H1 (cell line): Measurements from ENCODE around the gene CFAP53. TPM values are rescaled to one million over a fixed set of nuclear protein-coding genes. Genes with fewer than 3 reads are reported as not detected.

Experiments used
- CTCF ChIA-PET: fragments of 300-600 bp; sonication (Branson Sonifier 250); formaldehyde crosslinking; loops from one replicate; lab custom pipeline; 2021; ENCODE audit not compliant: partially characterized antibody; lab: Charles Lee
- POLR2A ChIA-PET: fragments of 300-600 bp; sonication (Branson Sonifier 250); formaldehyde crosslinking; loops from one replicate; lab custom pipeline; 2021; ENCODE audit warnings: inconsistent platforms; ENCODE audit not compliant: partially characterized antibody; lab: Charles Lee
- DNase-seq, 2 experiments: peaks; one replicate each; pipeline versions ENCODE4 v3.0.0 to v3.0.0-alpha.2; 2010 to 2022; ENCODE audit warnings: low spot score in 2 of 2, low read depth in 1 of 2, mixed read lengths in 1 of 2
- FAIRE-seq: peaks from 2 replicates; lab custom pipeline; 2011; peaks lifted over from hg19 to GRCh38; lab: Jason Lieb, UNC
- H2AFZ ChIP-seq: 2 replicates; pipeline ENCODE4 v1.8.1; 2012; ENCODE audit warnings: low read length, inconsistent platforms
- H2AK5ac ChIP-seq: 2 replicates; pipeline ENCODE4 v1.6.1; 2013; ENCODE audit warnings: low read depth, low read length
- H2BK120ac ChIP-seq: replicated peaks from 2 replicates; pipeline ENCODE3; 2013; ENCODE audit warnings: low read depth, low read length, inconsistent platforms
- H2BK12ac ChIP-seq: 2 replicates; pipeline ENCODE4 v1.6.1; 2013; ENCODE audit warnings: low read depth, low read length
- H2BK15ac ChIP-seq: 2 replicates; pipeline ENCODE4 v1.6.1; 2013; ENCODE audit warnings: low read length
- H2BK20ac ChIP-seq: 2 replicates; pipeline ENCODE4 v1.6.1; 2013; ENCODE audit warnings: low read length
- H2BK5ac ChIP-seq: 2 replicates; pipeline ENCODE4 v1.6.1; 2013; ENCODE audit warnings: low read depth, low read length
- H3K14ac ChIP-seq: 2 replicates; pipeline ENCODE4 v1.6.1; 2013; ENCODE audit warnings: inconsistent platforms; ENCODE audit not compliant: insufficient read length
- H3K18ac ChIP-seq: 2 replicates; pipeline ENCODE4 v1.6.1; 2013; ENCODE audit warnings: low read length; ENCODE audit errors: extremely low read depth
- H3K23ac ChIP-seq: 2 replicates; pipeline ENCODE4 v1.6.1; 2013; ENCODE audit warnings: inconsistent platforms; ENCODE audit not compliant: insufficient read length
- H3K23me2 ChIP-seq: 2 replicates; pipeline ENCODE4 v1.6.1; 2013; ENCODE audit warnings: low read depth, low read length
- H3K27ac ChIP-seq: 2 replicates; pipeline ENCODE4 v1.6.1; 2011; ENCODE audit warnings: low read depth, low read length, inconsistent platforms
- H3K27me3 ChIP-seq, 4 experiments: replicated peaks in 1 of 4; 1 replicate in 1 of 4; 2 replicates in 3 of 4; pipeline versions ENCODE4 v1.6.1 to v1.8.1; 2011 to 2013; ENCODE audit warnings: low read length in 3 of 4, mild to moderate bottlenecking in 3 of 4, inconsistent platforms in 2 of 4, mixed read lengths in 2 of 4, moderate library complexity in 1 of 4; ENCODE audit not compliant: control insufficient read depth in 3 of 4, insufficient read depth in 3 of 4; ENCODE audit errors: extremely low read depth in 1 of 4
- H3K36me3 ChIP-seq, 4 experiments: 2 replicates each; pipeline versions ENCODE4 v1.6.1 to v1.8.1; 2011 to 2013; ENCODE audit warnings: mild to moderate bottlenecking in 4 of 4, low read length in 3 of 4, moderate library complexity in 2 of 4, control low read depth in 1 of 4, inconsistent platforms in 1 of 4; ENCODE audit not compliant: insufficient read depth in 4 of 4, control insufficient read depth in 2 of 4
- H3K4ac ChIP-seq: replicated peaks from 2 replicates; pipeline ENCODE3; 2013; ENCODE audit warnings: low read length, low read depth, mixed read lengths, inconsistent platforms; ENCODE audit not compliant: insufficient read length
- H3K4me1 ChIP-seq, 4 experiments: replicated peaks in 1 of 4; 1 replicate in 1 of 4; 2 replicates in 3 of 4; pipeline versions ENCODE4 v1.6.1 to v1.8.1; 2011 to 2013; ENCODE audit warnings: low read length in 3 of 4, inconsistent platforms in 2 of 4, mixed read lengths in 1 of 4; ENCODE audit not compliant: insufficient read depth in 4 of 4, control insufficient read depth in 3 of 4
- H3K4me2 ChIP-seq, 2 experiments: 2 replicates each; pipeline versions ENCODE4 v1.6.1 to v1.8.1; 2011 to 2013; ENCODE audit warnings: low read depth in 2 of 2, low read length in 2 of 2, control low read depth in 1 of 2, inconsistent platforms in 1 of 2, mild to moderate bottlenecking in 1 of 2; ENCODE audit not compliant: insufficient read depth in 1 of 2
- H3K4me3 ChIP-seq, 4 experiments: fragments of 200-600, 300-600 bp in 1 of 4; sonication (generic), shearing (Covaris generic), sonication (Bioruptor Twin) in 1 of 4; 2 replicates each; pipeline versions ENCODE4 v1.5.1 to v1.8.1; 2011 to 2016; ENCODE audit warnings: low read length in 4 of 4, low read depth in 3 of 4, control low read depth in 2 of 4, inconsistent platforms in 2 of 4, mild to moderate bottlenecking in 2 of 4, mixed read lengths in 1 of 4, moderate library complexity in 1 of 4; ENCODE audit not compliant: insufficient read depth in 2 of 4; ENCODE audit errors: extremely low read depth in 1 of 4
- H3K56ac ChIP-seq: replicated peaks from 2 replicates; pipeline ENCODE3; 2013; ENCODE audit warnings: low read depth, mild to moderate bottlenecking, mixed read lengths, low read length, inconsistent platforms; ENCODE audit not compliant: insufficient read length
- H3K79me1 ChIP-seq: 2 replicates; pipeline ENCODE4 v1.6.1; 2013; ENCODE audit warnings: low read depth, low read length, control low read depth
- H3K79me2 ChIP-seq, 2 experiments: 2 replicates each; pipeline versions ENCODE4 v1.6.1 to v1.8.1; 2012 to 2013; ENCODE audit warnings: low read length in 2 of 2, mild to moderate bottlenecking in 2 of 2, inconsistent platforms in 1 of 2; ENCODE audit not compliant: insufficient read depth in 2 of 2, control insufficient read depth in 1 of 2
- H3K9ac ChIP-seq, 4 experiments: replicated peaks in 1 of 4; 1 replicate in 1 of 4; 2 replicates in 3 of 4; pipeline versions ENCODE4 v1.6.1 to v1.8.1; 2011 to 2013; ENCODE audit warnings: low read depth in 3 of 4, low read length in 3 of 4, control low read depth in 2 of 4, mild to moderate bottlenecking in 2 of 4, moderate library complexity in 2 of 4, inconsistent platforms in 1 of 4; ENCODE audit errors: extremely low read depth in 1 of 4
- H3K9me3 ChIP-seq, 2 experiments: 2 replicates each; pipeline versions ENCODE4 v1.6.1 to v1.8.1; 2012 to 2013; ENCODE audit warnings: mild to moderate bottlenecking in 2 of 2, moderate library complexity in 2 of 2, control low read depth in 1 of 2, inconsistent platforms in 1 of 2, low read depth in 1 of 2, low read length in 1 of 2, mixed read lengths in 1 of 2; ENCODE audit not compliant: insufficient read depth in 2 of 2
- H4K20me1 ChIP-seq, 2 experiments: replicated peaks in 1 of 2; 2 replicates each; pipeline versions ENCODE3 to v1.8.1; 2011 to 2013; ENCODE audit warnings: inconsistent platforms in 2 of 2, low read length in 2 of 2, mild to moderate bottlenecking in 1 of 2; ENCODE audit not compliant: insufficient read depth in 2 of 2, control insufficient read depth in 1 of 2
- H4K5ac ChIP-seq: 2 replicates; pipeline ENCODE4 v1.6.1; 2013; ENCODE audit warnings: low read length, low read depth, mixed read lengths, inconsistent platforms; ENCODE audit not compliant: insufficient read length
- H4K8ac ChIP-seq: 2 replicates; pipeline ENCODE4 v1.8.0; 2013; ENCODE audit warnings: mild to moderate bottlenecking, moderate library complexity, low read length, inconsistent platforms; ENCODE audit not compliant: insufficient read depth; ENCODE audit errors: extremely low read depth
- H4K91ac ChIP-seq: replicated peaks from 2 replicates; pipeline ENCODE3; 2013; ENCODE audit warnings: low read length, mixed read lengths, inconsistent platforms; ENCODE audit not compliant: insufficient read length
- BACH1 ChIP-seq: IDR thresholded peaks from 2 replicates; pipeline ENCODE4 v1.6.1; 2012; ENCODE audit warnings: low read length, improper control_type of control experiment
- CBX5 ChIP-seq: fragments of 300-800, 300-1000 bp; sonication (generic); IDR thresholded peaks from 2 replicates; pipeline ENCODE4 v1.7.1; 2016; ENCODE audit warnings: antibody characterized with exemption, low read length, low read depth
- CBX8 ChIP-seq: fragments of 300-800, 300-1000 bp; sonication (generic); IDR thresholded peaks from 2 replicates; pipeline ENCODE4 v1.7.1; 2016; ENCODE audit warnings: low read depth, low read length, borderline replicate concordance
- JUN ChIP-seq: IDR thresholded peaks from 2 replicates; pipeline ENCODE4 v1.6.1; 2011; ENCODE audit warnings: low read depth, mild to moderate bottlenecking, improper control_type of control experiment, low read length
- KDM1A ChIP-seq: fragments of 200-600, 300-600 bp; sonication (generic); IDR thresholded peaks from 2 replicates; pipeline ENCODE4 v1.7.1; 2016; ENCODE audit warnings: mild to moderate bottlenecking, low read length, borderline replicate concordance
- POU5F1 ChIP-seq: IDR thresholded peaks from 2 replicates; pipeline ENCODE4 v1.6.1; 2011; ENCODE audit warnings: low read depth, mild to moderate bottlenecking, low read length, moderate library complexity
- RBBP5 ChIP-seq: IDR thresholded peaks from 2 replicates; pipeline ENCODE4 v1.7.1; 2012; ENCODE audit warnings: low read depth, mild to moderate bottlenecking, inconsistent platforms, low read length, moderate library complexity, borderline replicate concordance
- SUZ12 ChIP-seq: fragments of 200-600 bp; sonication (generic); IDR thresholded peaks from 2 replicates; pipeline ENCODE4 v1.6.1; 2012; ENCODE audit warnings: mild to moderate bottlenecking, inconsistent platforms, low read length, moderate library complexity, mixed read lengths
- WGBS, 2 experiments: shearing (Covaris generic) in 1 of 2; methylation state at CpG; one replicate each; pipeline versions ENCODE4 v1.1.6 to v1.1.7; 2013 to 2015; ENCODE audit warnings: low lambda C conversion rate in 2 of 2, mixed read lengths in 2 of 2, inconsistent platforms in 1 of 2, low coverage in 1 of 2, missing lambda C conversion rate in 1 of 2; ENCODE audit not compliant: insufficient replicate concordance in 2 of 2, insufficient coverage in 1 of 2, insufficient read length in 1 of 2; ENCODE audit errors: extremely low coverage in 1 of 2, missing lambda C conversion rate in 1 of 2; 5-methylcytosine and 5-hydroxymethylcytosine counted together
- polyA plus RNA-seq, 7 experiments: library from polyadenylated mRNA; depleted of rRNA in 3 of 7; stranded (reverse) in 5 of 7; unstranded in 2 of 7; fragments of >200 nt in 5 of 7; fragments of 200-250 nt in 2 of 7; gene quantifications; 1 replicate in 5 of 7; 2 replicates in 1 of 7; 4 replicates in 1 of 7; pipeline versions ENCODE4 v1.2.1 to v1.2.3, GENCODE V29; 2011 to 2013; ENCODE audit warnings: missing spikeins in 2 of 7, mixed read lengths in 2 of 7
- total RNA-seq: library from RNA; stranded (reverse); fragmentation: NEBNext Ultra II Directional; extraction: Animal tissue kit (Norgen Biotek cat#: 25700); gene quantifications from 2 replicates; pipeline ENCODE4 v1.2.1, GENCODE V29; 2021

The CFAP53 gene
- total and polyA plus RNA-seq, 2 of the 8 experiments (the other 6 are each of a cell fraction or from before 2014, with no cell fraction given): 0.08 to 0.30 TPM

- DNase-seq (no peak), FAIRE-seq (no peak)
- Histone ChIP-seq H3K9ac (no peak overlapping the region), H3K4me2 (no peak overlapping the region), H3K14ac (no peak overlapping the region), H3K56ac (no peak overlapping the region), H3K27ac (no peak overlapping the region), H3K4me1 (peaks cover 0 to 13% (median 6%) of the 10 kb centered on the region in 4 experiments; a peak in 5 of 7 replicates), H4K20me1 (peaks cover 0 to 5% of the 10 kb centered on the region in 2 experiments), H3K18ac (no peak overlapping the region), H2BK15ac (no peak overlapping the region), H3K79me1 (peaks cover 6% of the 10 kb centered on the region; the same call in 1 of the 2 replicates), H4K5ac (no peak overlapping the region), H2BK5ac (no peak overlapping the region), H4K91ac (no peak overlapping the region), H2BK20ac (no peak overlapping the region), H2BK12ac (no peak overlapping the region), H3K36me3 (peaks cover 3 to 25% (median 21%) of the 10 kb centered on the region in 4 experiments), H2AK5ac (no peak overlapping the region), H4K8ac (no peak overlapping the region), H3K23ac (no peak overlapping the region), H2AFZ (no peak overlapping the region), H3K4ac (no peak overlapping the region), H3K27me3 (no peaks in the 10 kb centered on the region), H3K23me2 (peaks cover 18% of the 10 kb centered on the region), H3K79me2 (peaks cover 0 to 21% of the 10 kb centered on the region in 2 experiments; a peak in 2 of 4 replicates), H3K4me3 (no peak overlapping the region), H3K9me3 (no peaks in the 10 kb centered on the region), H2BK120ac (no peak overlapping the region)
- CTCF ChIA-PET: interaction anchor here (1.2 kb wide), 1 partner anchor 73 kb away, joined by 4 read pairs; no protein-coding TSS in a partner anchor
- POLR2A ChIA-PET: no interaction called here
- 87% methylated on average over 11 of the region's 15 CpGs; no CpG with 5 or more reads in 1 of the 2 experiments for WGBS, 2 experiments
- TF ChIP-seq JUN (no peak), KDM1A (no peak), BACH1 (no peak), POU5F1 (no peak), CBX8 (no peak), SUZ12 (no peak), CBX5 (no peak), RBBP5 (no peak)
These were observed 18.1 kb upstream of the CFAP53 start for GRCh38 chr18:50284255-50284885.
